Lower leg skin (tissue), 4 donors: ENCODE results near the gene OAS1. TPM values are rescaled to one million over a fixed set of nuclear protein-coding genes. Genes with fewer than 3 reads are reported as not detected.
A peak's percentile ranks its signal among the peaks of the same experiment; 100 is the strongest.

Experiments
- DNase-seq, 2 donors: peaks; one replicate each; pipeline ENCODE4 v3.0.0-alpha.2; 2019; ENCODE audit warnings: low spot score in 2 of 2
- H3K4me3 ChIP-seq: fragments of 200-600 bp; sonication (generic); 2 replicates; pipeline ENCODE4 v1.5.1; 2017; ENCODE audit warnings: mild to moderate bottlenecking, low read depth; ENCODE audit not compliant: poor library complexity, severe bottlenecking
- POLR2A ChIP-seq, 2 donors: fragments of 450-650 bp; IDR thresholded peaks; one replicate each; pipeline ENCODE4 v1.6.1; 2016 to 2017; ENCODE audit warnings: antibody characterized with exemption in 2 of 2, mild to moderate bottlenecking in 1 of 2, moderate library complexity in 1 of 2
- WGBS, 2 donors: methylation state at CpG; one replicate each; pipeline ENCODE4 v1.1.5; 2018; 5-methylcytosine and 5-hydroxymethylcytosine counted together
- intact Hi-C: fragments of 100-400 bp; cut with DNase I; formaldehyde crosslinking; loops from one replicate; pipeline ENCODE4 v1.15.0; 2023; ENCODE audit warnings: low total_unique reads
- total RNA-seq, 4 donors: library from RNA; depleted of rRNA; stranded (reverse); fragments of >200 nt; gene quantifications; one replicate each; pipeline ENCODE4 v1.1.0, GENCODE V29; 2016
- TF ChIP-seq, protein P1 (sequence below), 3 donors: fragments of 450-650 bp; IDR thresholded peaks; one replicate each; pipeline ENCODE4 v1.5.1; 2016; ENCODE audit warnings: antibody characterized with exemption in 3 of 3, mild to moderate bottlenecking in 3 of 3, moderate library complexity in 2 of 3

OAS1 gene
- total RNA-seq, 4 donors from 2014 or later = 16.2 to 25.2 (median 23.2) TPM

DNA sequence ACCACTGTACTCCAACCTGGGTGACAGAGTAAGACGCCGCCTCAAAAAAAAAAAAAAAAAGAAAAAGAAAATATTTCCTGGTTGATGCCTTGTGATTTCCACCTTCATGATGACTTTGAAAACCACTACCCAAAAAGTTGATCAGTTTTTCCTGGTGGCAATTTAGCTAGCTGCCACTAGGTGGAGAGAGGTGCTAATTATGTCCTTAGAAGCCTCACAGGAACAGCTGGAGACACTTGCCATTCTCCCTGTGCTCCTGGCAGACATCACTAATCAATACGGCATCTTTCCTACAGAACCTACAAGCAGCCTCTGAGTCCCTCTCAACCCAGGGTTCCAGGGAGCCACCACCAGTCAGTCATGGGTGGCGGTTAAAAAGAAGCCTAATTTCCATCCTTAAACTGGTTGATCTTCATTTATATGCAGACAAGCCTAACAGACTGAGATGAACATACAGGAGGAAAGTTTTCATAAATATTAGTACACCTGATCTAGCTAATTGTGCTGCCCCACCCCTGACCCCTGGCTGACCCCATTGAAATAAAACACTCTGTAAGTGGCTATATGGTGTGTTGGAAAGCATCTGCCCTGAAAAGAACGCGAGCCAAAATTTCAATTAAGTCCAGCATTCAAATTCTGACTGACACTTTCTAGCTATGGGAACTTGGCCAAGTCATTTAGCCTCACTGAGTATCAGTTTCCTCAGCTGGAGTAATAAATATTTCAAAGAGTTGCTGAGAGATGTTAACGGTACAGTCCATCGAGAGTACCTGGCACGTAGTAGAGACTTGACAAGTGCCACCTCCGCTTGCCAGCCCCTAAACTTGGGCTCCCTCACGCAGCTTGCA is 6.2 kb upstream of the OAS1 start:
- 80 to 88% methylated on average over 11 of the region's 11 CpGs for WGBS, 2 donors
- H3K4me3 ChIP-seq = no peak overlapping the region
- intact Hi-C loops = no loop called here
- DNase-seq = peak in 1 of 2 donors; percentile 36
- TF ChIP-seq POLR2A (IDR thresholded peaks at IDR 0.05) = no peak
- TF ChIP-seq, protein P1, sequence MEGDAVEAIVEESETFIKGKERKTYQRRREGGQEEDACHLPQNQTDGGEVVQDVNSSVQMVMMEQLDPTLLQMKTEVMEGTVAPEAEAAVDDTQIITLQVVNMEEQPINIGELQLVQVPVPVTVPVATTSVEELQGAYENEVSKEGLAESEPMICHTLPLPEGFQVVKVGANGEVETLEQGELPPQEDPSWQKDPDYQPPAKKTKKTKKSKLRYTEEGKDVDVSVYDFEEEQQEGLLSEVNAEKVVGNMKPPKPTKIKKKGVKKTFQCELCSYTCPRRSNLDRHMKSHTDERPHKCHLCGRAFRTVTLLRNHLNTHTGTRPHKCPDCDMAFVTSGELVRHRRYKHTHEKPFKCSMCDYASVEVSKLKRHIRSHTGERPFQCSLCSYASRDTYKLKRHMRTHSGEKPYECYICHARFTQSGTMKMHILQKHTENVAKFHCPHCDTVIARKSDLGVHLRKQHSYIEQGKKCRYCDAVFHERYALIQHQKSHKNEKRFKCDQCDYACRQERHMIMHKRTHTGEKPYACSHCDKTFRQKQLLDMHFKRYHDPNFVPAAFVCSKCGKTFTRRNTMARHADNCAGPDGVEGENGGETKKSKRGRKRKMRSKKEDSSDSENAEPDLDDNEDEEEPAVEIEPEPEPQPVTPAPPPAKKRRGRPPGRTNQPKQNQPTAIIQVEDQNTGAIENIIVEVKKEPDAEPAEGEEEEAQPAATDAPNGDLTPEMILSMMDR (IDR thresholded peaks at IDR 0.05) = no peak

DNA sequence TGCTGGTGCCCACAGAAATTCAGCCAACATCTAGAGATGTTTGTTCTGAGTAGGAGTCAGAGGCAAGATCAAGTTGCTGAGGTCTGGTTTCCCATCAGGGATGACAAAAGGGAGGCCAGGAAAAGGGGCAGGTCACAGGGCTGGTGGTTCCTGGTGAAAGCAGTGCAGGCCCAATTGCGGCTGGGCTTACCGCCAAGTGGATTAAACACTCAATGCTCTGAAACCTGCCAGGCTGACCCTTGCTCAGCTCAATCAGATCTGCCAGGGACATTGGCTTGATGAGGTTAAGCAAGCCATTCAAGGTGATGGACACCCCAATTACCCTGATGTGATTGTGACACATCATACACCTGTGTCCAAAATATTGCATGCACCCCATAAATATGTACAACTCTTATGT is 5.5 kb upstream of the OAS1 start:
- intact Hi-C loops = no loop called here
- no peak for DNase-seq
- 85 to 90% methylated on average over 2 of the region's 2 CpGs for WGBS, 2 donors
- TF ChIP-seq, protein P1 (IDR thresholded peaks at IDR 0.05) = no peak
- H3K4me3 ChIP-seq = no peak overlapping the region

DNA sequence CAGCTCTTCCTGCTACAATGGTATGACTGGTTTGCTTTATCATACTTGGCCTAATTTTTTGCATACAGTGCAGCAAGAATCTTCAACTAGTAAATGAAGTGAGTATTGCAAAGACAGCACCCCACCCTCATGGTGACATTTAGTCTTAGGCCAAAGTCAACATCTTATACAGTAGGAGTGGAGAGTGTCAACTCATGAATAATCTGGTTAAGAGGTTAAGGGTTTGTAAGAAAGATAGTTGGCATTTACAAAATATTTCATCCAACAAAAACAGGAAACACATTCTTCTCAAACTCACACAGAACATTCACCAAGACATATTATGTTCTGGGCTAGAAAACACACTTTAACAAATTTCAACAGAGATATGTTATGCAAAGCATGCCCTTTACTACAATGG is 2.2 kb upstream of the OAS1 start:
- intact Hi-C loops = no loop called here
- DNase-seq = no peak
- no peak overlapping the region for H3K4me3 ChIP-seq
- TF ChIP-seq, protein P1 (IDR thresholded peaks at IDR 0.05) = no peak
- no peak for TF ChIP-seq POLR2A (IDR thresholded peaks at IDR 0.05)

DNA sequence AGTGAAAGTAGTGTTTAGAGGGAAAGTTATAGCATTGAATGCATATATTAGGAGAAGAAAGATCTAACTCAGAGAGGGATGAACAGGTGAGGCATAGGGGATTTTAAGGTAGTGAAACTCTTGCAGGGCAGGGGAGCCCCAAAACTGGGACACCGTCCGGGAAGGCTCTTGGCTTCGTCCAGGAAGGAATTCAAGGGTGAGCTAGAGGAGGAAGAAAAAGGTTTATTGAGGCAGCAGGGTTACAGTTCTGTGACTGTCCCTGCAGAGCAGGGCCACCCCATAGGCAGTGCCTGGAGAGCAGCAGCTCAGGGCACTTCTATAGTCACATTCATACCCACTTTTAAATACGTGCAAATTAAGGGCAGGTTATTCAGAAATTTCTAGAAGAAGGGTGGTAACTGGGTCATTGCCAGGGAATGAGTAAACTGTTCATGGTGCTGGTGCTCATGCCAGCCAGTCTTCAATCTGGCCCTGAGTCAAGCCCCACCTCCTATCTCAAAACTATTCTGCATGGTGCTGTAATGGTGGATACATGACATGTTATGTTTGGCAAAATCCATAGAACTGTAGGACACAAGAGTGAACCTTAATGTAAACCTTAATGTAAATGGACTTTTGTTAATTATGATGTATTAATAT is 1.2 kb upstream of the OAS1 start:
- intact Hi-C loops = no loop called here
- TF ChIP-seq, protein P1 (IDR thresholded peaks at IDR 0.05) = no peak
- TF ChIP-seq POLR2A (IDR thresholded peaks at IDR 0.05) = no peak
- 72 to 75% methylated on average over 4 of the region's 4 CpGs for WGBS, 2 donors
- no peak for DNase-seq
- no peak overlapping the region for H3K4me3 ChIP-seq

DNA sequence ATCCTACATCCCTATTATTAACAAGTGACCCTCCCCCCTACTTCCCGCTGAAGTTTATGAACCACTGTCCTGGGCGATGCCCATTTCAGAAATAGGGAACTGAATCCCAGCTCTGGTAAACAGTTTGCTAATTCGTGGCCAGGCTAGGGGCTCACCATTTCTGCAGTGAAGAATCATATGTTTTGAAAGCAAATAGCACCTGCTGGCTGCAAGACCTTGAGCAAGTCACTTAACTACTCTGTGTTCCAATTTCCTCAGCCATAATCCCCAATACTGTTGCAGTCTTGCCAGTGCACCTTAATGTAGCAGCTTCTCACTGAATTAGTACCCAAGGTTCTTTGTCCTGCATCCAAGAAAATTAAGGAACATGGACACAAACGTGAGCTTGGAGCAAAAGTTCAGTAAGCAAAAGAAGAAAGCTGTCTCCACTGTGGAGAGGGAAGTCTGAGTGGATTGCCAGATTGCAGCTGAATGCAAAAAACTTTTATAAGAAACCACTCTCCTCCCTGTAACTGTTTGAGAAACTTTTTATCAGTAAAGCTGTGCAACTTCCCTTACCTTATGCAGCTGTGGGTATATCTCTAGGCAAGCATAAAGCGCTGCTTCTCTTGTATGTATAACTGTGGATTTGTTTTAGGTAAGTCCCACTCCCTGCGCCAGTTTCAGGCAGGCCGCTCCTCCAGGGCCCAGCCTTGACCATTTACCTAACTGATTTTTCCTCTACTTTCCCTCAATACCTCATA is 824 bp downstream of the OAS1 start:
- no peak overlapping the region for H3K4me3 ChIP-seq
- intact Hi-C loops = no loop called here
- 61 to 70% methylated on average over 7 of the region's 7 CpGs for WGBS, 2 donors
- DNase-seq = peak in 1 of 2 donors; percentile 40
- TF ChIP-seq, protein P1 (IDR thresholded peaks at IDR 0.05) = no peak
- TF ChIP-seq POLR2A (IDR thresholded peaks at IDR 0.05) = no peak
